KMS-11 (cell line): ENCODE results near the gene NUF2.

Experiments
- H2AFZ ChIP-seq: fragments of 200-600 bp; sonication (generic); 2 replicates; pipeline ENCODE4 v1.6.1; 2016; ENCODE audit warnings: antibody characterized with exemption, mixed run types, low read depth
- H3K27ac ChIP-seq: fragments of 200-600 bp; sonication (generic); 2 replicates; pipeline ENCODE4 v1.6.1; 2016; ENCODE audit warnings: mild to moderate bottlenecking, mixed run types
- H3K27me3 ChIP-seq: fragments of 200-600 bp; sonication (generic); 2 replicates; pipeline ENCODE4 v1.6.1; 2017; ENCODE audit warnings: mild to moderate bottlenecking, low read depth, mixed run types, moderate library complexity; ENCODE audit not compliant: insufficient read depth
- H3K36me3 ChIP-seq: fragments of 200-600 bp; sonication (generic); 2 replicates; pipeline ENCODE4 v1.6.1; 2017; ENCODE audit warnings: mild to moderate bottlenecking, mixed run types; ENCODE audit not compliant: insufficient read depth
- H3K4me1 ChIP-seq: fragments of 200-600 bp; sonication (generic); 2 replicates; pipeline ENCODE4 v1.6.1; 2016; ENCODE audit warnings: mild to moderate bottlenecking, low read depth, mixed run types; ENCODE audit not compliant: poor library complexity, severe bottlenecking
- H3K4me2 ChIP-seq: fragments of 200-600 bp; sonication (generic); 2 replicates; pipeline ENCODE4 v1.7.0; 2016; ENCODE audit warnings: mild to moderate bottlenecking, mixed run types
- H3K4me3 ChIP-seq: fragments of 200-600 bp; sonication (generic); IDR thresholded peaks from 2 replicates; pipeline ENCODE4 v1.6.1; 2017; ENCODE audit warnings: low read depth, low read length, mixed read lengths; ENCODE audit not compliant: insufficient read depth
- H3K79me2 ChIP-seq: fragments of 200-600 bp; sonication (generic); 2 replicates; pipeline ENCODE4 v1.6.1; 2016; ENCODE audit warnings: low read depth, mixed run types; ENCODE audit not compliant: insufficient read depth
- H3K9ac ChIP-seq: fragments of 200-600 bp; sonication (generic); 2 replicates; pipeline ENCODE4 v1.6.1; 2016; ENCODE audit warnings: mild to moderate bottlenecking, mixed run types
- H4K20me1 ChIP-seq: fragments of 200-600 bp; sonication (generic); 2 replicates; pipeline ENCODE4 v1.6.1; 2016; ENCODE audit warnings: mild to moderate bottlenecking, mixed run types; ENCODE audit not compliant: insufficient read depth
- TF ChIP-seq, protein P1 (sequence below): fragments of 200-600 bp; sonication (generic); conservative IDR thresholded peaks from 2 replicates; pipeline ENCODE4 v1.6.1; 2017; ENCODE audit warnings: low read depth, mild to moderate bottlenecking, antibody characterized with exemption, low read length, moderate library complexity, mixed read lengths

The NUF2 gene

GRCh38 chr1:163305441-163305840 lies 16.3 kb upstream of the NUF2 start:
- no peak overlapping the region for H3K4me2 ChIP-seq
- TF ChIP-seq, protein P1, sequence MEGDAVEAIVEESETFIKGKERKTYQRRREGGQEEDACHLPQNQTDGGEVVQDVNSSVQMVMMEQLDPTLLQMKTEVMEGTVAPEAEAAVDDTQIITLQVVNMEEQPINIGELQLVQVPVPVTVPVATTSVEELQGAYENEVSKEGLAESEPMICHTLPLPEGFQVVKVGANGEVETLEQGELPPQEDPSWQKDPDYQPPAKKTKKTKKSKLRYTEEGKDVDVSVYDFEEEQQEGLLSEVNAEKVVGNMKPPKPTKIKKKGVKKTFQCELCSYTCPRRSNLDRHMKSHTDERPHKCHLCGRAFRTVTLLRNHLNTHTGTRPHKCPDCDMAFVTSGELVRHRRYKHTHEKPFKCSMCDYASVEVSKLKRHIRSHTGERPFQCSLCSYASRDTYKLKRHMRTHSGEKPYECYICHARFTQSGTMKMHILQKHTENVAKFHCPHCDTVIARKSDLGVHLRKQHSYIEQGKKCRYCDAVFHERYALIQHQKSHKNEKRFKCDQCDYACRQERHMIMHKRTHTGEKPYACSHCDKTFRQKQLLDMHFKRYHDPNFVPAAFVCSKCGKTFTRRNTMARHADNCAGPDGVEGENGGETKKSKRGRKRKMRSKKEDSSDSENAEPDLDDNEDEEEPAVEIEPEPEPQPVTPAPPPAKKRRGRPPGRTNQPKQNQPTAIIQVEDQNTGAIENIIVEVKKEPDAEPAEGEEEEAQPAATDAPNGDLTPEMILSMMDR = no peak
- no peak overlapping the region for H2AFZ ChIP-seq
- H3K4me3 ChIP-seq = no peak overlapping the region
- no peak overlapping the region for H3K9ac ChIP-seq
- H3K36me3 ChIP-seq = no peaks in the 10 kb centered on the region
- no peaks in the 10 kb centered on the region for H4K20me1 ChIP-seq
- H3K4me1 ChIP-seq = no peaks in the 10 kb centered on the region
- H3K79me2 ChIP-seq = no peaks in the 10 kb centered on the region
- H3K27ac ChIP-seq = no peak overlapping the region
- no peaks in the 10 kb centered on the region for H3K27me3 ChIP-seq

GRCh38 chr1:163307479-163308171 lies 14.1 kb upstream of the NUF2 start:
- TF ChIP-seq, protein P1 = no peak
- H3K27ac ChIP-seq = no peak overlapping the region
- H4K20me1 ChIP-seq = no peaks in the 10 kb centered on the region
- H3K4me2 ChIP-seq = no peak overlapping the region
- no peaks in the 10 kb centered on the region for H3K36me3 ChIP-seq
- no peak overlapping the region for H3K9ac ChIP-seq
- H2AFZ ChIP-seq = no peak overlapping the region
- no peaks in the 10 kb centered on the region for H3K79me2 ChIP-seq
- H3K27me3 ChIP-seq = no peaks in the 10 kb centered on the region
- no peaks in the 10 kb centered on the region for H3K4me1 ChIP-seq
- H3K4me3 ChIP-seq = no peak overlapping the region

DNA sequence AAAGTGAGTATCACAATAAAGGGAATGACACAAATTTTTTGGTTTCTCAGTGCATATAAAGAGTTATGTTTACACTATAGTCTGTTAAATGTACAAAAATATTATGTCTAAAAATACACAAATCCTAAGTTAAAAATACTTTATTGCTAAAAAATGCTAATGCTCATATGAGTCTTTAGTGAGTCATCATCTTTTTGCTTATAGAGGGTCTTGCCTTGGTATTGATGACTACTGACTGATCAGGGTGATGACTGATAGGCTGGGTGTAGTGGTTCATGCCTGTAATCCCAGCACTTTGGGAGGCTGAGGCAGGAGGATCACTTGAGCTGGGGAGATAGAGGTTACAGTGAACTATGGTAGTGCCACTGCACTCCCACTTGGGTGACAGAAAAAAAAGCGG lies 12.9 kb upstream of the NUF2 start:
- no peak overlapping the region for H3K4me2 ChIP-seq
- H3K9ac ChIP-seq = no peak overlapping the region
- TF ChIP-seq, protein P1 = no peak

GRCh38 chr1:163315773-163316374 lies 5.9 kb upstream of the NUF2 start:
- Histone ChIP-seq H3K9ac (no peak overlapping the region), H3K4me1 (peaks cover 9% of the 10 kb centered on the region)

More for the DNA sequence above, 12.9 kb upstream of the NUF2 start:
- H3K27ac ChIP-seq = no peak overlapping the region
- no peak overlapping the region for H3K4me3 ChIP-seq
- H2AFZ ChIP-seq = no peak overlapping the region
- no peaks in the 10 kb centered on the region for H3K27me3 ChIP-seq
- no peaks in the 10 kb centered on the region for H3K4me1 ChIP-seq
- no peaks in the 10 kb centered on the region for H3K36me3 ChIP-seq
- H4K20me1 ChIP-seq = no peaks in the 10 kb centered on the region
- H3K79me2 ChIP-seq = no peaks in the 10 kb centered on the region

More at GRCh38 chr1:163315773-163316374, 5.9 kb upstream of the NUF2 start:
- Histone ChIP-seq H4K20me1 (no peaks in the 10 kb centered on the region), H3K27me3 (no peaks in the 10 kb centered on the region), H2AFZ (no peak overlapping the region), H3K4me3 (no peak overlapping the region), H3K4me2 (no peak overlapping the region), H3K36me3 (no peaks in the 10 kb centered on the region), H3K79me2 (peaks cover 9% of the 10 kb centered on the region; the same call in 1 of the 2 replicates), H3K27ac (no peak overlapping the region)
- TF ChIP-seq, protein P1 = peak; percentile 99
